Keratinocyte (primary cell): ENCODE data around the gene NRARP.

Experiments
- CTCF ChIP-seq, 3 experiments: IDR thresholded peaks in 1 of 3; conservative IDR thresholded peaks in 1 of 3; optimal IDR thresholded peaks in 1 of 3; 2 replicates in 2 of 3; 3 replicates in 1 of 3; pipeline versions ENCODE3 to v1.5.1; 2011; ENCODE audit warnings: low read length in 3 of 3, mild to moderate bottlenecking in 3 of 3, moderate library complexity in 2 of 3, control low read depth in 1 of 3, inconsistent platforms in 1 of 3; ENCODE audit not compliant: insufficient read depth in 2 of 3; ENCODE audit errors: extremely low read depth in 1 of 3
- EZH2 ChIP-seq: IDR thresholded peaks from one replicate; pipeline ENCODE4 v1.6.1; 2012; ENCODE audit warnings: inconsistent platforms, mild to moderate bottlenecking, low read length, moderate library complexity

- TF ChIP-seq CTCF (optimal IDR thresholded peaks at IDR 0.05 in 1 of 3, IDR thresholded peaks at IDR 0.05 in 1 of 3, conservative IDR thresholded peaks at IDR 0.05 in 1 of 3; ENCODE audit: extremely low read depth in 1 of 3, insufficient read depth in 2 of 3, low read length in 3 of 3): no peak
- no peak for TF ChIP-seq EZH2
Observed at GRCh38 chr9:137293482-137294090, 8.5 kb downstream of the NRARP start.
